HG02943 (cell line): ENCODE data around the gene NEUROD6.

Experiments
- ATAC-seq: cut with Tn5 transposase; IDR thresholded peaks from one replicate; pipeline ENCODE4 v1.9.1; 2021; ENCODE audit warnings: mild to moderate bottlenecking, low read depth, moderate library complexity; ENCODE audit not compliant: unreplicated experiment

NEUROD6 gene

DNA sequence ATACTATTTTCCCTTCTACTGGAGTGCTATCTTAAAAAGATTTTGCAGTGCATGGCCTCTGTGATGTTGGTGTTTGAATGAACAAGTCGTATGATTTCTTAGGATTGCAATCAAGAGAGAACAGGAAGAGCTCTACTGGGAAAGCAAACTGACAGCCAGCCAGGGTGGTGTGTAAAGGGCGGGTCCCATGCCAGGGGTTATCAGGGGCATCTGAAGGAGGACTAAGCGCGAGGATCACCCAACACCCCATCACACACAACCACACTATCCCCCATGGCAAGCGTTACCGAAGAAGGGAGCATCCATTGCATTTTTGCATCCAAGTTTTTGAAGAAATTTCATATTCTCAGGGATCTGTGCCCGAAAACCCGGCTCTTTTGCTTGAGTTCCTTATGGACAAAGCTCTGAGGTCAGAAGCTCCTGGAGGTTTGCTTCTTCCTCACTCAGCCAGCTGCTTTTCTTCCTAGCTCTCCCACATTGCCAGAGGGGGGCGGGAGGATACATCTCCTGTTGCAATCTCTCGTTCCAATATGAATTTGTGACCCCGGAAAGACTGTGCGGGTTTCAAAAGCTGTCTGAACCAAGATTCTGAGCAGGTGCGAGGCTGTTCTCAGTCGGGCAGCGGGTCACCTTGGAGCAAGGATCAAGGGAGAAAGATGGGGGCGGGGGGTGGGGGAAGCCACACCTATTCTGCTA, 5.2 kb downstream of the NEUROD6 start:
- no peak for ATAC-seq

- ATAC-seq = no peak
Observed at GRCh38 chr7:31333291-31333690, 7.2 kb downstream of the NEUROD6 start.

DNA sequence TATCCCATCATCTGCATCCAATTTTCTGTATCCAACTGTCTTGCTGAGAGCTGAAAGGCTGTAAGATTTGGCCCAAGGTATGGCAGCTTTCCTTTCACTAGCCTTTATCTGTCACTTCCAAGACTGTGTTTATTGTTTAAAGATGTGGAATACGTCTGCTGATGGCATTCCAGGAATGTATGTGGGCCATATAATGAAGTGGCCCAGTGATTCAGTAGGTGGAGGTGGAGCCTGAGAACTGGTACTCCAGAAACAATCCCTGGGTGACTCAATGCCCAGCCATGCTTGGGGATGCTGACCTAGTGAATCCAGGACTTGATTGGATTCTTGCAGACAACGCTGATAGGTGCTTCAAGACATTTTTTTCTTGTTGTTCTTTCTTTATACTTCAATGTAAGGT, 13.5 kb downstream of the NEUROD6 start:
- no peak for ATAC-seq

DNA sequence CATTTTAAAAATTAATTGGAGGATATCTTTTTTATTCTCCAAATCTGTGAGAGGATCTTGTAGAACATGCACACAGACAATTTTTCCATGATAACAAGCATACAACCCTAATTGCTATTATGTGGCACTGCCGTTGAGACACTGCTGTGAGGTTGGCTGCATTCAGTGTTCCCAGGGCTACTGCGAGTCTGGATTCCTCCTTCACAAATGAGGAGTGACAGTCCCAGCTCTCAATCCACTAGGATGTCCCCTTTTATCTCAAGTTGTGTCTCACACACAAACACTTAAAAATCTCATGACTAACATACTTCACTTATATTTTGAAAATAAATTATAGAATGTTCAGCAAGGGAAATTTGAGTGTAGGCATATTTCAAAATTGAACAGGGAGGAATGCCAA, 14.1 kb downstream of the NEUROD6 start:
- no peak for ATAC-seq

GRCh38 chr7:31323101-31323500, 17.4 kb downstream of the NEUROD6 start:
- ATAC-seq = no peak

- ATAC-seq = no peak
Observed at GRCh38 chr7:31320675-31321074, 19.9 kb downstream of the NEUROD6 start.

DNA sequence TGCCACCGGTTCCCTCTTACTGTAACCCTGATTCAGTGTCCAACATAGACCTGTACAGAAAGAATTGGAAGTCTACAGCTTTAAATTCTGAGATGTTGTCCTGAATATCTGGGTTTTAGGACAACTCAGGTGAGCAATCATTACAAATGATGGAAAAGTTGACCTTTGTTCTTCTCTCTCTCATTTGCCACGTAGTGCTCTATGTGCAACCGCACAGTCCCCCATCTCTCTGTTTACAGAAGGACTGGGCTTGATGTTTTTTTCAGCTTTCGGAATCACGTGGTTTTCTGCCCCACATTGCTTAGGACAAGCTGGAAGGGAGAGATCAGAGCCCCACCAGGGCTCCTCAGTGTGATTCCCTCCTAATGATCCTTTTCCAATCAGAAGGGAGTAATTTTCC, 22.2 kb downstream of the NEUROD6 start:
- no peak for ATAC-seq

GRCh38 chr7:31316876-31317275, 23.6 kb downstream of the NEUROD6 start:
- ATAC-seq = no peak

GRCh38 chr7:31315758-31316157, 24.8 kb downstream of the NEUROD6 start:
- no peak for ATAC-seq

GRCh38 chr7:31314781-31315180, 25.7 kb downstream of the NEUROD6 start:
- ATAC-seq = no peak

GRCh38 chr7:31312889-31313288, 27.6 kb downstream of the NEUROD6 start:
- no peak for ATAC-seq

GRCh38 chr7:31311552-31311951, 29.0 kb downstream of the NEUROD6 start:
- ATAC-seq = no peak

GRCh38 chr7:31310321-31310935, 30.1 kb downstream of the NEUROD6 start:
- no peak for ATAC-seq

GRCh38 chr7:31309407-31309806, 31.1 kb downstream of the NEUROD6 start:
- ATAC-seq = no peak

DNA sequence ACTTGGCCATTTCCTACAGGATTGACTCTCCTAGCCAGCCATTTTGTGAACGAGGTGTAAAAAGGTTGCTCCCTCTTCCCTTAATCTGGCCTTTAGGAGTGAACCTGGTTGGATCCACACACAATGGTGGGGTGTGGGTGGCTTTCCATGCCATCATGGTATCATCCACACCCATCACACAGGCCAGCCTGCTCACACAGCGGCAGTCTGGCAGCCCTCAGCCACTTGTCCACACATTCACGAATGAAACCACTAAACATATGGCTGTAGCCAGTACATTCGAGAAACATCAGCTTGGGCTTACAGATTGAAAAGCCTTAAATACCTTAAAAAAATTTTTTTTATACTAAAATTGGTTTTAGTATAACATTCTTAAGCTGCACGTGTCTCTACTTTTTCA, 31.9 kb downstream of the NEUROD6 start:
- no peak for ATAC-seq

DNA sequence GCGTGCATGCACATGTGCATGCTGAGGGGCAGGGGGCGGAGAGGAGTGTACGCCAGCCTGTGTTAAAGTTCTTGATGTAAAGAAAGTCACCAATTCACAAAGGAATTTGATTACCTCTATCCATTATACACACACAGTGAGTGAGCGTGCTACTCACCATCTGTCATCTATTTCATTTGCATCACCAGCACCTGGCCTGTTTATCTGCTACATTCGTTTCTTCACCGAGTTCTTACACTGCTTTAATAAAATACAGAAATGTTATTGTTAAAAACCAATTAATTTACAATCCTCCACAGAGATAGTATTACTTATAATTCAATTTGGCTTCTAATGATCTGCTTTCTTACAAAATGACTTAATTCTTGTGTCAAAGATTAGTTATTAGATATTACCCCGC, 32.6 kb downstream of the NEUROD6 start:
- no peak for ATAC-seq

- no peak for ATAC-seq
Observed at GRCh38 chr7:31305260-31305659, 35.3 kb downstream of the NEUROD6 start.

GRCh38 chr7:31304446-31304845, 36.1 kb downstream of the NEUROD6 start:
- no peak for ATAC-seq

GRCh38 chr7:31302356-31302755, 38.2 kb downstream of the NEUROD6 start:
- no peak for ATAC-seq

DNA sequence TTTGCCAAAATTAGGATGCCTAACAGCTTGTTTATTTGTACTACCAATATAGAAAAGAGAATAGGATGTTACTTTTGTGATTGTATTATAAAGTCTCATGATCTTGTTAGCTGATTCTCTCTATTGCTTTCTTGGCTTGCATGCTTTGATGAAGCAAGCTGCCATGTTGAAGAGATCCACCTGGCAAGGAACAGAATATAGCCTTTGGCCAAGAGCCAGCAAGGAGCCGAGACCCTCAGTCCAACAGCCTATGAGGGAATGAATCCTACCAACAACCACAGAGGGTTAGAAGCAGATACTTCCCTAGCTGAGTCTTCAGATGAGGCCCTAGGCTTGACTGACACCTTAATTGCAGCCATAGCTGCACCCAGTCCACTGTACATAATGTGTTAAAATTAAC, 41.2 kb downstream of the NEUROD6 start:
- ATAC-seq = no peak

DNA sequence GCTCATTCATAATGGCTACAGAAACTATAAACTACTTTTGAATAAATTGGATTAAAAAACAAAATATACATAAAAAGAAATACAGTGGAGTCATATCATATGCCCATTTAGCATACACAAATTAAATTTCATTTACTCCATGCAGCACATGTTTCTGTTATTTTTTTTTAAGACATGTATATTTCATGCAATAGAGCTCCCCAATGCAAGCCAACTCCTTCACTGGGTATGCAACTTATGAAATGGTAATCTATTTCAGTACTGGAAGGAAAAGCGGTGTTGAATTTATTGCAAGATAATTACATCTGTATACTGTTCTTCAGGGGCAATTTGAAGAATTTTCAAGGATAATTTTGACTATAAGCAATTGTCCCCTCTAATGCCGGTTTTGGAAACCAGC, 49.9 kb downstream of the NEUROD6 start:
- ATAC-seq = no peak
